ENCODE results near the gene ANAPC5. TPM values are rescaled to one million over a fixed set of nuclear protein-coding genes. Genes with fewer than 3 reads are reported as not detected.

The ANAPC5 gene
- total RNA-seq, 2 donors from 2014 or later = 78.0 to 110 TPM

DNA sequence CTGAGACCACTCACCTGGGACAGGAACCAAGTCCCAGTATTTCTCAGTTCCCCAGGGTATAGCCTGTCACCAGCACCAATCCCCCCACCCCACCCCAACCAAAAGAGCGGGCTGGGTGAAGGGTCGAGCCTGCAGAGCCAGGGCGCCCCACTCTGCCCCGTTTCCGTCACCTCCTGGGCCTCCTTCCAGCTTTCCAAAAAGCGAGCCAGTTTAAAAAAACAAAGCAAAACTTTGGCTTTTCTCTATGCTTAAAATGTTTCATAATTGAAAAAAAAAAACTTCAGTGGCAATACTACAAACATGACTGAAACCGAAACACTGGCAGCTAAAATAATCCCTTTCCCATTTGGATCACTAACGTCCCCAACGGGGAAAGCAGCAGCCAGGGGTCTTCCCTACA, 63.2 kb downstream of the ANAPC5 start:
- no peaks in the 10 kb centered on the region for H3K4me1 ChIP-seq (replicated peaks)
- intact Hi-C loops (cut with DNase I) = no loop called here
- TF ChIP-seq, protein P1, sequence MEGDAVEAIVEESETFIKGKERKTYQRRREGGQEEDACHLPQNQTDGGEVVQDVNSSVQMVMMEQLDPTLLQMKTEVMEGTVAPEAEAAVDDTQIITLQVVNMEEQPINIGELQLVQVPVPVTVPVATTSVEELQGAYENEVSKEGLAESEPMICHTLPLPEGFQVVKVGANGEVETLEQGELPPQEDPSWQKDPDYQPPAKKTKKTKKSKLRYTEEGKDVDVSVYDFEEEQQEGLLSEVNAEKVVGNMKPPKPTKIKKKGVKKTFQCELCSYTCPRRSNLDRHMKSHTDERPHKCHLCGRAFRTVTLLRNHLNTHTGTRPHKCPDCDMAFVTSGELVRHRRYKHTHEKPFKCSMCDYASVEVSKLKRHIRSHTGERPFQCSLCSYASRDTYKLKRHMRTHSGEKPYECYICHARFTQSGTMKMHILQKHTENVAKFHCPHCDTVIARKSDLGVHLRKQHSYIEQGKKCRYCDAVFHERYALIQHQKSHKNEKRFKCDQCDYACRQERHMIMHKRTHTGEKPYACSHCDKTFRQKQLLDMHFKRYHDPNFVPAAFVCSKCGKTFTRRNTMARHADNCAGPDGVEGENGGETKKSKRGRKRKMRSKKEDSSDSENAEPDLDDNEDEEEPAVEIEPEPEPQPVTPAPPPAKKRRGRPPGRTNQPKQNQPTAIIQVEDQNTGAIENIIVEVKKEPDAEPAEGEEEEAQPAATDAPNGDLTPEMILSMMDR (IDR thresholded peaks at IDR 0.05) = no peak
- TF ChIP-seq POLR2AphosphoS5 (IDR thresholded peaks at IDR 0.05) (no peak), POLR2A (IDR thresholded peaks at IDR 0.05) (no peak)
- H3K27ac ChIP-seq = peak overlapping the region; percentile 18 to 26
- WGBS = 16% methylated on average over 9 of the region's 9 CpGs
- no peaks in the 10 kb centered on the region for H3K36me3 ChIP-seq
- no peak for DNase-seq (ENCODE audit: low spot score)
- no peaks in the 10 kb centered on the region for H3K27me3 ChIP-seq (replicated peaks; ENCODE audit: insufficient read depth)
- no peaks in the 10 kb centered on the region for H3K9me3 ChIP-seq
- H3K4me3 ChIP-seq = no peak overlapping the region

- Histone ChIP-seq H3K36me3 (no peaks in the 10 kb centered on the region), H3K27me3 (replicated peaks; ENCODE audit: insufficient read depth) (no peaks in the 10 kb centered on the region), H3K9me3 (no peaks in the 10 kb centered on the region), H3K4me1 (replicated peaks) (no peaks in the 10 kb centered on the region), H3K27ac (peak overlapping the region in 1 of 2 donors; percentile 18), H3K4me3 (no peak overlapping the region)
- no peak for DNase-seq (ENCODE audit: low spot score)
- TF ChIP-seq, protein P1 (IDR thresholded peaks at IDR 0.05) = no peak
- TF ChIP-seq POLR2A (IDR thresholded peaks at IDR 0.05) (no peak), POLR2AphosphoS5 (IDR thresholded peaks at IDR 0.05) (no peak)
- 47% methylated on average over 10 of the region's 10 CpGs for WGBS
- intact Hi-C loops (cut with DNase I) = no loop called here
Observed at GRCh38 chr12:121288158-121288845, 63.9 kb downstream of the ANAPC5 start.

GRCh38 chr12:121287267-121287954, 64.8 kb downstream of the ANAPC5 start:
- no peak overlapping the region for H3K4me3 ChIP-seq
- no peaks in the 10 kb centered on the region for H3K4me1 ChIP-seq (replicated peaks)
- H3K27me3 ChIP-seq (replicated peaks; ENCODE audit: insufficient read depth) = no peaks in the 10 kb centered on the region
- intact Hi-C loops (cut with DNase I) = no loop called here
- WGBS = 92% methylated on average over 10 of the region's 10 CpGs
- no peak overlapping the region for H3K27ac ChIP-seq
- no peaks in the 10 kb centered on the region for H3K36me3 ChIP-seq
- TF ChIP-seq POLR2AphosphoS5 (IDR thresholded peaks at IDR 0.05) (no peak), POLR2A (IDR thresholded peaks at IDR 0.05) (no peak)
- TF ChIP-seq, protein P1 (IDR thresholded peaks at IDR 0.05) = no peak
- H3K9me3 ChIP-seq = no peaks in the 10 kb centered on the region
- DNase-seq (ENCODE audit: low spot score) = no peak

- DNase-seq (ENCODE audit: low spot score) = no peak
- H3K4me1 ChIP-seq (replicated peaks) = no peaks in the 10 kb centered on the region
- no peaks in the 10 kb centered on the region for H3K27me3 ChIP-seq (replicated peaks; ENCODE audit: insufficient read depth)
- no peaks in the 10 kb centered on the region for H3K36me3 ChIP-seq
- WGBS = 100% methylated on average over 1 of the region's 1 CpG
- intact Hi-C loops (cut with DNase I) = no loop called here
- H3K27ac ChIP-seq = no peak overlapping the region
- H3K9me3 ChIP-seq = no peaks in the 10 kb centered on the region
- H3K4me3 ChIP-seq = no peak overlapping the region
- TF ChIP-seq, protein P1 (IDR thresholded peaks at IDR 0.05) = no peak
- TF ChIP-seq POLR2AphosphoS5 (IDR thresholded peaks at IDR 0.05) (no peak), POLR2A (IDR thresholded peaks at IDR 0.05) (no peak)
Observed at GRCh38 chr12:121285856-121286255, 66.4 kb downstream of the ANAPC5 start.

Data from prostate gland (tissue), 2 donors.